Measurements from ENCODE around the gene EGR4.

GRCh38 chr2:73258186-73258912 is 35.0 kb downstream of the EGR4 start:
- TF ChIP-seq, protein P1, sequence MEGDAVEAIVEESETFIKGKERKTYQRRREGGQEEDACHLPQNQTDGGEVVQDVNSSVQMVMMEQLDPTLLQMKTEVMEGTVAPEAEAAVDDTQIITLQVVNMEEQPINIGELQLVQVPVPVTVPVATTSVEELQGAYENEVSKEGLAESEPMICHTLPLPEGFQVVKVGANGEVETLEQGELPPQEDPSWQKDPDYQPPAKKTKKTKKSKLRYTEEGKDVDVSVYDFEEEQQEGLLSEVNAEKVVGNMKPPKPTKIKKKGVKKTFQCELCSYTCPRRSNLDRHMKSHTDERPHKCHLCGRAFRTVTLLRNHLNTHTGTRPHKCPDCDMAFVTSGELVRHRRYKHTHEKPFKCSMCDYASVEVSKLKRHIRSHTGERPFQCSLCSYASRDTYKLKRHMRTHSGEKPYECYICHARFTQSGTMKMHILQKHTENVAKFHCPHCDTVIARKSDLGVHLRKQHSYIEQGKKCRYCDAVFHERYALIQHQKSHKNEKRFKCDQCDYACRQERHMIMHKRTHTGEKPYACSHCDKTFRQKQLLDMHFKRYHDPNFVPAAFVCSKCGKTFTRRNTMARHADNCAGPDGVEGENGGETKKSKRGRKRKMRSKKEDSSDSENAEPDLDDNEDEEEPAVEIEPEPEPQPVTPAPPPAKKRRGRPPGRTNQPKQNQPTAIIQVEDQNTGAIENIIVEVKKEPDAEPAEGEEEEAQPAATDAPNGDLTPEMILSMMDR (IDR thresholded peaks at IDR 0.05 in 8 of 11, conservative IDR thresholded peaks at IDR 0.05 in 3 of 11) = no peak
- TF ChIP-seq POLR2AphosphoS5 (IDR thresholded peaks at IDR 0.05) = no peak
